Fibroblast of lung (primary cell): ENCODE measurements around the gene STIM1.

Experiments used
- CTCF ChIP-seq, 2 donors: IDR thresholded peaks in 1 of 2; conservative IDR thresholded peaks in 1 of 2; 1 replicate in 1 of 2; 2 replicates in 1 of 2; pipeline ENCODE4 v1.5.1; 2011 to 2012; ENCODE audit warnings: low read length in 2 of 2, control low read depth in 1 of 2, inconsistent platforms in 1 of 2, low read depth in 1 of 2, mild to moderate bottlenecking in 1 of 2
- EZH2 ChIP-seq: IDR thresholded peaks from 2 replicates; pipeline ENCODE4 v1.5.1; 2012; ENCODE audit warnings: low read length, control low read depth, mild to moderate bottlenecking; ENCODE audit errors: missing control alignments

GRCh38 chr11:3877364-3878257, 22.1 kb downstream of the STIM1 start:
- TF ChIP-seq EZH2 (no peak), CTCF (conservative IDR thresholded peaks at IDR 0.05 in 1 of 2, IDR thresholded peaks at IDR 0.05 in 1 of 2; ENCODE audit: low read depth in 1 of 2, low read length in 2 of 2) (no peak)
